ENCODE measurements around the gene USB1. TPM values are rescaled to one million over a fixed set of nuclear protein-coding genes. Genes with fewer than 3 reads are reported as not detected.

USB1 gene
- total RNA-seq, 1 donor from 2014 or later = 35.2 TPM

GRCh38 chr16:57998992-57999365 is 2.2 kb upstream of the USB1 start:
- DNase-seq = no peak
- Histone ChIP-seq H3K4me1 (peaks cover 60% of the 10 kb centered on the region), H3K36me3 (peaks cover 38% of the 10 kb centered on the region), H3K27me3 (ENCODE audit: low read depth) (no peaks in the 10 kb centered on the region), H3K9me3 (replicated peaks) (no peaks in the 10 kb centered on the region), H3K27ac (replicated peaks) (peak overlapping the region; percentile 96), H3K4me3 (peak overlapping the region; percentile 78)
- intact Hi-C loops (cut with micrococcal nuclease) = no loop called here
- TF ChIP-seq, protein P1, sequence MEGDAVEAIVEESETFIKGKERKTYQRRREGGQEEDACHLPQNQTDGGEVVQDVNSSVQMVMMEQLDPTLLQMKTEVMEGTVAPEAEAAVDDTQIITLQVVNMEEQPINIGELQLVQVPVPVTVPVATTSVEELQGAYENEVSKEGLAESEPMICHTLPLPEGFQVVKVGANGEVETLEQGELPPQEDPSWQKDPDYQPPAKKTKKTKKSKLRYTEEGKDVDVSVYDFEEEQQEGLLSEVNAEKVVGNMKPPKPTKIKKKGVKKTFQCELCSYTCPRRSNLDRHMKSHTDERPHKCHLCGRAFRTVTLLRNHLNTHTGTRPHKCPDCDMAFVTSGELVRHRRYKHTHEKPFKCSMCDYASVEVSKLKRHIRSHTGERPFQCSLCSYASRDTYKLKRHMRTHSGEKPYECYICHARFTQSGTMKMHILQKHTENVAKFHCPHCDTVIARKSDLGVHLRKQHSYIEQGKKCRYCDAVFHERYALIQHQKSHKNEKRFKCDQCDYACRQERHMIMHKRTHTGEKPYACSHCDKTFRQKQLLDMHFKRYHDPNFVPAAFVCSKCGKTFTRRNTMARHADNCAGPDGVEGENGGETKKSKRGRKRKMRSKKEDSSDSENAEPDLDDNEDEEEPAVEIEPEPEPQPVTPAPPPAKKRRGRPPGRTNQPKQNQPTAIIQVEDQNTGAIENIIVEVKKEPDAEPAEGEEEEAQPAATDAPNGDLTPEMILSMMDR (IDR thresholded peaks at IDR 0.05; ENCODE audit: borderline replicate concordance) = no peak

DNA sequence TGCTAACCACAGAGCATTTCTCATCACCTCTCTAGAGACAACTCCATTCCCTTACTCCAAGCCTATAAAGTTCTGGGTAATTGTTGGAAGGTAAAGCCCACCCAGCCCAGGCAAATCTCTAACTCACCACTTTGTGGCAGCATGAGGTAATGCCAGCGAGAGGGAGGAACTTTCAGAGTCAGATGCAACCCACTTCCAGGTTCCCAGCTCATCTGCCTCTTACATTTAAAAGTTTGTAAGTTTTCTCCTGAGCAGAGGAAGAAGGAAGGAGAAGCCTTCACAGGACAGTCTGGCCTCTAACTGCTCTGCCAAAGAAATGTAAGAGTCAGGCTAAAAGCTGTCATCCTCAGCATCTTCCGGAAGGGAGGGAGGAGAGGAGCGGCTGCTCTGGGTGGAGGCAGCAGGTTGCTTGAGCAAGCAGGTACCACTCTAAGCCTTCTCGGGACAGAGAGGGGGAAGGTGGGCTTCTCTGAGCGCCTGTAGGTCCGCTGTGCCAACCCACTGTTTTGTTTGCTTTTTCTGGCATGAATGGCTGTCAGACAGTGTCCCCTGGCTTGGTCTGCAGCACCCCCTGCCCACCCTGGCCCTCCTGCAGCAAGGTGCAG is 1.7 kb upstream of the USB1 start:
- Histone ChIP-seq H3K4me1 (peaks cover 56% of the 10 kb centered on the region), H3K36me3 (peaks cover 36% of the 10 kb centered on the region), H3K27me3 (ENCODE audit: low read depth) (no peaks in the 10 kb centered on the region), H3K9me3 (replicated peaks) (no peaks in the 10 kb centered on the region), H3K27ac (replicated peaks) (peak overlapping the region; percentile 96), H3K4me3 (peak overlapping the region; percentile 78)
- DNase-seq = no peak
- TF ChIP-seq, protein P1 (IDR thresholded peaks at IDR 0.05; ENCODE audit: borderline replicate concordance) = no peak
- intact Hi-C loops (cut with micrococcal nuclease) = no loop called here

GRCh38 chr16:57999971-58000705 is 1.1 kb upstream of the USB1 start, which contains the start of gene ZNF319:
Gene ZNF319 (minus strand): TSS chr16:58000672. CDS start chr16:57998265, 2,407 bp downstream.
- peak within 1 kb of the TSS; percentile 96 for H3K27ac ChIP-seq (replicated peaks)
- TF ChIP-seq, protein P1 (IDR thresholded peaks at IDR 0.05; ENCODE audit: borderline replicate concordance) = no peak
- no peak for DNase-seq
- no peaks in the 10 kb centered on the region for H3K27me3 ChIP-seq (ENCODE audit: low read depth)
- H3K4me3 ChIP-seq = peak within 1 kb of the TSS; percentile 78
- intact Hi-C loops (cut with micrococcal nuclease) = loop anchor here (5.0 kb wide), 1 partner anchor 103 kb away; no protein-coding TSS in a partner anchor
- peaks cover 56% of the 10 kb centered on the region for H3K4me1 ChIP-seq
- H3K9me3 ChIP-seq (replicated peaks) = no peaks in the 10 kb centered on the region
- H3K36me3 ChIP-seq = peaks cover 36% of the 10 kb centered on the region

DNA sequence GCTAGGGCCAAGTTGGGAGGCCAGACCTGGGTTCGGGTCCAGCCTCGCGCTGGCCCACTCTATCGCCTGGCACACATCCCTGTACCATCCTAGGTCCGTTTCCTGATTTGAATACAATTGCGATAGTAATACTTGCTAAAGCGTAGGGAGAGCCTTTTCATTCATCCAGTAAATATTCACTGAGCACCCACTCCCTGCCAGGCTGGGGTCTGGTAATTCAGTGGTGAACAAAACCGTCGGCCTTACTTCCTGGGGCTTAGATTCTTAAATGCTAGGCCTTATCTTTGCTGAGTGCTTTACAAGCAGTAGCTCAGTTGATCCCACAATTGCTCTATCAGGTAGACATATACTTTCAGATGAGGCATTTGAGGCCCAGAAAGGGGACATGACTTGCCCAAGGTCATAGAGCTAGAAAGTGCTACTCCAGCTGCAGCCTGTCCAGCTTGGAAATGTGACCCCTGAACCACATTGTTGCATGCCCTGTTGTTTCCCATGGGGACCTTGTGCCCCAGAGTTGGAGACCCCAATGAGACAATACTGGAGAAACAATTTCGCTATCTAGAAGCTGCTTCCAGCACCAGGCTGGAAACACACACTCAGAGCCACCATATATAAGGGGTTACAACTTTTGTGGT is 691 bp downstream of the USB1 start:
- Histone ChIP-seq H3K36me3 (peaks cover 25% of the 10 kb centered on the region), H3K9me3 (replicated peaks) (no peaks in the 10 kb centered on the region), H3K27ac (replicated peaks) (peak overlapping the region; percentile 96), H3K4me1 (peaks cover 52% of the 10 kb centered on the region), H3K27me3 (ENCODE audit: low read depth) (no peaks in the 10 kb centered on the region), H3K4me3 (peak overlapping the region; percentile 78)
- intact Hi-C loops (cut with micrococcal nuclease) = loop anchor here (5.0 kb wide), 1 partner anchor 105 kb away; no protein-coding TSS in a partner anchor
- DNase-seq = no peak
- TF ChIP-seq, protein P1 (IDR thresholded peaks at IDR 0.05; ENCODE audit: borderline replicate concordance) = no peak

DNA sequence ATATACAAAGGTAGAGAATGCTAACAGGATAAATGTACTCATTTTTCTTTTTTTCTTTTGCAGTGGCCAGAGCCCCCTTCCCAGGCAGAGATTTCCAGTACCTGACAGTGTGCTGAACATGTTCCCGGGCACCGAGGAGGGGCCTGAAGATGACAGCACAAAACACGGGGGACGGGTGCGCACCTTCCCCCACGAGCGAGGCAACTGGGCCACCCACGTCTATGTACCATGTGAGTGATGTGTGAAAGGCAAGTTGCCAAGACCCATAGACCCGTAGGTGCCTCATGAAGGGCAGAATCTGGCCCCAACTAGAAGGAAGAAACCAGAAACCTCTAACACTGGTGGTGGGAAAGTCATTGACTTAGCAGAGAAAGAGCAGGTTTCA is 1.2 kb downstream of the USB1 start:
- no peak for DNase-seq
- TF ChIP-seq, protein P1 (IDR thresholded peaks at IDR 0.05; ENCODE audit: borderline replicate concordance) = no peak
- intact Hi-C loops (cut with micrococcal nuclease) = loop anchor here (5.0 kb wide), 1 partner anchor 105 kb away; no protein-coding TSS in a partner anchor
- H3K27me3 ChIP-seq (ENCODE audit: low read depth) = no peaks in the 10 kb centered on the region
- H3K4me1 ChIP-seq = peaks cover 50% of the 10 kb centered on the region
- H3K9me3 ChIP-seq (replicated peaks) = no peaks in the 10 kb centered on the region
- peaks cover 21% of the 10 kb centered on the region for H3K36me3 ChIP-seq
- no peak overlapping the region for H3K27ac ChIP-seq (replicated peaks)
- H3K4me3 ChIP-seq = no peak overlapping the region

Data from left ventricle myocardium inferior (tissue), 1 donor.